ENCODE measurements around the gene BCS1L.

Gene BCS1L

DNA sequence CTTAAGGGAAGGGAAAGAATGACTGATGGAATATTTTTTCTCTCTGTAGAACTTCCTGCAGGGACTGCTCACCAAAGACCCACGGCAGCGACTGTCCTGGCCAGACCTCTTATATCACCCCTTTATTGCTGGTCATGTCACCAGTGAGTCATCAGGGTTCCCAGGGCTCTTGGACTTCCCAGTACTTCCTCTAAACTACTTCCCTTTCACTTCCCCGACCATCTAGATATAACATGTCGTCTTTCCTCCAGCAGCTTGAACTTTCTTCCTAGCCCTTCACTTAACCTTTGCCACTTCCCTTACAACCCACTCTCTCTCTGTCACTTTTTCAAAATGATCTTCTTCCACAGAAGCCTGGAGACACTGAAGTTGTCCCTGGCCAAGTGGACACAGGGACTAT is 19.6 kb downstream of the BCS1L start:
- TF ChIP-seq GATA1 (IDR thresholded peaks at IDR 0.05; ENCODE audit: low read depth, low read length): no peak
- DNase-seq: peak in 1 of 2 experiments; percentile 41

DNA sequence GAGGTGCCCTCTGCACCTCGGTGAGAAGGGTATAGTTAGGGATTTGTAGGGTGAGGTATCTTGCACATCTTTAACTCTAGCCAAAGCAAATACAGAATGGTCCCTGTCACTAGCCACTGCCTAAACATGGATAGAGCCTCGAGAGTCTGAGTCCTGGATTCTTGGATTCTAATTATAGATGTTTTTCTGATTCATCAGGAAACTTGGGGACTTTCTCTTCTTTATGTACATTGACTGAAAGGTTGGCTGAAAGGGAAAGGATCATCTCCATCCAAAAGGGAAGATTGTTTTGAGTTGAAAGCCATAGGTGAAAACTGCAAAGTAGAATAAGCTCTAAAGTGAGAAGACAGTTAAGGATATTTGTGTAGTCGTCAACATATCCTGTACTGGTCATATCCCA is 20.6 kb downstream of the BCS1L start:
- TF ChIP-seq POLR2A (IDR thresholded peaks at IDR 0.05; ENCODE audit: low read length) (no peak), GATA1 (IDR thresholded peaks at IDR 0.05; ENCODE audit: low read depth, low read length) (no peak)
- DNase-seq: no peak

DNA sequence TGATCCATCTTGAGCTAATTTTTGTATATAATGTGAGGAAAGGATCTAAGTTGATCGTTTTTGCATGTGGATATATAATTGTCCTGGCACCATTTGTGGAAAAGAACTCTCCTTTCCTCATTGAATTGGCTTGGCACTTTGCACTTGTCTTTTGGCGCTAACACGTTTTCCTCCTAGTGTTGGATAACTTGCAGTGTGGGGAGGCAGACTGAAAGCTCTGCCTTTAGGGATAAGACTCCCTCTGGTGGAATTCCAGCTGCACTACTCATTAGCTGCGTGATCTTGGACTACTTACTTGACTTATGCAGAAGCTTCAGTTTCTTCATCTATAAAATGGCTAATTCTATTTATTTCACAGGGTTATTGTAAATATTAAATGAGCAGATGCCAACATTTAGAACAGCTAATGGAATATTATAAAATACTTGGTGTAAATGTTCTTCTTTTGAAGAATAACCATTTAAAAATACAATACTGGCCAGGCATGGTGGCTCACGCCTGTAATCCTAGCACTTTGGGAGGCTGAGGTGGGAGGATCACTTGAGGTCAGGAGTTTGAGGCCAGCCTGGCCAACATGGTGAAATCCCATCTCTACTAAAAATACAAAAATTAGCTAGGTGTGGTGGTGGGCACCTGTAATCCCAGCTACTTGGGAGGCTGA is 28.0 kb downstream of the BCS1L start:
- DNase-seq: peak; percentile 76 to 78

DNA sequence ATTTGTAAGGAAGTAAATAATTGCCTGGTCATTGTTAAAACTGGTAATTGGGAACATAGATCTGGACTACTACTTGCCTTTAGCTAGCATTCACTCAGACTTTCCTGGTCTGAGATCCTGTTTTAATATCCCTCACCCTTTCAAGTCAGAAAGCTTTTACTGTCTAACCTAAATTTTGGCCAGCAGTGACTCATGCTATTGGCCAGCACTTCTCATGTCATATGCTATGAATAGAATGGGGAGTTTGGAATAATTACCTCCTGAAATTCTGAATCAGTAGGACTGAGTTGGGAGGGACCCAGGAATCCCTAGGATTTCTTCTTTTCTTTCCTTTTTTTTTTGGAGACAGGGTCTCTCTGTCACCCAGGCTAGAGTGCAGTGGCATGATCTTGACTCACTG is 31.8 kb downstream of the BCS1L start:
- TF ChIP-seq POLR2A (IDR thresholded peaks at IDR 0.05; ENCODE audit: low read length) (no peak), GATA1 (IDR thresholded peaks at IDR 0.05; ENCODE audit: low read depth, low read length) (no peak)
- DNase-seq: no peak

DNA sequence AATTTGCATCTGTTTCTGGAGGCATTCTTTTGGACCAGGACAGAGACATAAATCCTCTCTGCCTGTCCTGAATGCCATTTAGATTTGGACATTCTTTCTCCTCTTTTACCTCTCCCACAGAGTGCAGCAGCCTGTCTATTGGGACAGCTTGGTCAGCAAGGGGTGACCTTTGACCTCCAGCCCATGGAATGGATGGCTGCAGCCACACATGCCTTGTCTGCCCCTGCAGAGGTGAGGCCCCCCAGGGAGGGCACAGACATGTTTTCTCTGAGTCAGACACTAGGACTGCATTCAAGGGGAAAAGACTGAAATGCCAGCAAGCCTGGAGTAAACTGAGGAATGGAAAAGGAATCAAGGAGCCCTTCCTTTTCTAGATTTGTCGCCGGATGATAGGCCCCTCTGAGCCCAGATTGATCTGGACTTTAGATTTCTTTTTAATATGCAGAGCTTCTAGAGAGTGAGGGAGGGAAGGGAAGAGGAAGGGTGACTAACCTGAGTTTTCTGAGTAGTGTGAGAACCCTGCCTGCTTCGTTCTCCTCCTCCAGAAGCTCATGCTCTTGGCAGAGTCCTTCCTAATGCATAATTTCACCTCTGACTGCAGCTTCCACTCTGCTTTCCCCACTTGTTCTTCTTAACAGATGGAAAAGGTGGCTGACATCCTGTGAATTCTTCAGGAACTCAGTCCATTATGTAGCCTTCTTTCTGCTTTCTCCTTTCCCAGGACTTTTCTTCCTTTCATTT is 35.1 kb downstream of the BCS1L start:
- no peak for DNase-seq
- TF ChIP-seq POLR2A (IDR thresholded peaks at IDR 0.05; ENCODE audit: low read length): no peak
- no peak for TF ChIP-seq GATA1 (IDR thresholded peaks at IDR 0.05; ENCODE audit: low read depth, low read length)

DNA sequence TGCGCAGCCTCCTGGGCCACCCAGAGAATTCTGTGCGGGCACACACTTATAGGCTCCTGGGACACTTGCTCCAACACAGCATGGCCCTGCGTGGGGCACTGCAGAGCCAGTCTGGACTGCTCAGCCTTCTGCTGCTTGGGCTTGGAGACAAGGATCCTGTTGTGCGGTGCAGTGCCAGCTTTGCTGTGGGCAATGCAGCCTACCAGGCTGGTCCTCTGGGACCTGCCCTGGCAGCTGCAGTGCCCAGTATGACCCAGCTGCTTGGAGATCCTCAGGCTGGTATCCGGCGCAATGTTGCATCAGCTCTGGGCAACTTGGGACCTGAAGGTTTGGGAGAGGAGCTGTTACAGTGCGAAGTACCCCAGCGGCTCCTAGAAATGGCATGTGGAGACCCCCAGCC is 39.4 kb downstream of the BCS1L start:
- no peak for TF ChIP-seq GATA1 (IDR thresholded peaks at IDR 0.05; ENCODE audit: low read depth, low read length)
- no peak for TF ChIP-seq POLR2A (IDR thresholded peaks at IDR 0.05; ENCODE audit: low read length)
- no peak for DNase-seq

DNA sequence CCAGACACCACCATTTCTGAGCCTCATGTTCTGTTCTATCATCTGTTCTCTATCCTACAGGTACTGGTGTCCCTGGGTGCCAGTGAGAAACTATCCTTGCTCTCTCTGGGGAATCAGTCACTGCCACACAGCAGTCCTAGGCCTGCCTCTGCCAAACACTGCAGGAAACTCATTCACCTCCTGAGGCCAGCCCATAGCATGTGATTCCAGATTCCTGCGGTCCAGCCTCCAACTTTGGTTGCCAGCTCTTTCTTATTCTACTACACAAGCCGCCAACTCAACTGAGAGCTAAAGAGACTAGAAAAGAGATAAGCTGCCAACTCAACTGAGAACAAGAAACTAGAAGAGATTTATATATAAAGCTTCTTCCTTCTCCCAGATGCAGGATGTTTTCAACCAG is 42.3 kb downstream of the BCS1L start:
- DNase-seq: no peak
- TF ChIP-seq GATA1 (IDR thresholded peaks at IDR 0.05; ENCODE audit: low read depth, low read length) (no peak), POLR2A (IDR thresholded peaks at IDR 0.05; ENCODE audit: low read length) (no peak)

DNA sequence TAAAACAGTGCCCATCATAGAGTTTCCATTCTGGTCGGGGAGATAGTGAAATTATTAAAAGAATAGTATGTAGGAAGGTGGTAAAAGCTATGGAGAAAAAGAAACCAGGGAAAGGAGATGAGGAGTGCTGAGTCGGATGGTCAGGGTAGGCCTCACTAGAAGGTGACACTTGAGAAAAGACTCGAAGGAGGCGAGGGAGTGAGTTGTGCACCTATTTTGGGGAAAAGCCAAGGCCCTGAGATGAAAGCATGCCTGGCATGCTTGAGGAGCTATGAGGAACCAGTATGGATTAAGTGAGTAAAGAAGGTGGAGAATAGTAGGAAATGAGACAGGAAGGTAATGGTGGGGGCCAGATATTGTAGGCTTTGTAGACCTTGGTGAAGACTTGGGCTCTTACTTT is 43.9 kb downstream of the BCS1L start:
- DNase-seq: no peak
- TF ChIP-seq POLR2A (IDR thresholded peaks at IDR 0.05; ENCODE audit: low read length) (no peak), GATA1 (IDR thresholded peaks at IDR 0.05; ENCODE audit: low read depth, low read length) (no peak)

DNA sequence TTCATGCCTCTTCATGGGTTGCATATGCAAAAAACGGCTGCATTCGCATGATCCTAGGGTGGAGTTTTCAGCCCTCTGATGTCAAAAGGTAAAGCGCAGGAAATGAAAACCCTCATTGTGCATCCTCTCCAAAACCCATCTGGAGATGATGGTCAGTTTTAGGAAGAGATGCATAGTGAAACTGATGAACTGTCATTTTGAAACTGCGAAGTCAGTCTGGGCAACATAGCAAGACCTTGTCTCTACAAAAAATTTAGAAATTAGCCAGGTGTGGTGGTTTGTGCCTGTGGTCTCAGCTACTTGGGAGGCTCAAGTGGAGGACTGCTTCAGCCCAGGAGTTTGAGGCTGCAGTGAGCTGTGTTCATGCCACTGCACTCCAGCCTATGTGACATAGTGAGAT is 48.6 kb downstream of the BCS1L start:
- no peak for DNase-seq
- TF ChIP-seq POLR2A (IDR thresholded peaks at IDR 0.05; ENCODE audit: low read length) (no peak), GATA1 (IDR thresholded peaks at IDR 0.05; ENCODE audit: low read depth, low read length) (no peak)

DNA sequence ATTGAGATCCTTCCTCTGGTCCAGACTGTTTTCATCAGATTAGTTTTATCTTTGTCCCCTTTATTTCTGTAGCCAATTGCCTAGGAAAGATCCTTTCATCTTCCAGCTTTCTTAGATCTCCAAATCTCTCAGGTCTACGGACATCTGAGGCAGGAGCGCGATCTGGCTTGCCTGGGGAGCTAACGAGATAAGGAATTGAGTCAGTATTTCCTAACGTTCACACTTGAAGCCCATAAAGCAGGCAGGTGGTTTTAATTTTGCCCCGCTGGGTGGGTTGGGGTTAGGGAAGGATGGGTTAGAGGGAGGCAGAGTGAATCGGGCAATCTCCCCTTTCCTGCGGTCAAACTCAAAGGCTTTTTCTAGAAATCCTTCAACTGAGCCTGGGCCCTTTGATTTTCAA is 50.4 kb downstream of the BCS1L start:
- TF ChIP-seq POLR2A (IDR thresholded peaks at IDR 0.05; ENCODE audit: low read length) (no peak), GATA1 (IDR thresholded peaks at IDR 0.05; ENCODE audit: low read depth, low read length) (no peak)
- no peak for DNase-seq

DNA sequence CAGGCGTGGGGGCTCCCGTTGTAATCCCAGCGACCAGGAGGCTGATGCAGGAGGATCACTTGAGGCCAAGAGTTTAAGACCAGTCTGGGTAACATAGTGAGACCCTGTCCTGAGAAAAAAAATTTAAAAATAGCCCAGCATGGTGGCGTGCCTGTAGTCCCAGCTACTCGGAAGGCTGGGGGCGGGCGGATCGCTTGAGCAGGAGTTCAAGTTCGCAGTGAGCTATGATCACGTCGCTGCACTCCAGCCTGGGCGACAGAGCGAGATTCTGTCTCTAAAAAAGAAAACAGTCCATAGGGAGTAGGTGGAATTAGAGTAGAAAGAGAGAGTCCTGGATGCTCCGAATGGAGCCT is 50.8 kb downstream of the BCS1L start:
- TF ChIP-seq GATA1 (IDR thresholded peaks at IDR 0.05; ENCODE audit: low read depth, low read length) (no peak), POLR2A (IDR thresholded peaks at IDR 0.05; ENCODE audit: low read length) (no peak)
- DNase-seq: no peak

DNA sequence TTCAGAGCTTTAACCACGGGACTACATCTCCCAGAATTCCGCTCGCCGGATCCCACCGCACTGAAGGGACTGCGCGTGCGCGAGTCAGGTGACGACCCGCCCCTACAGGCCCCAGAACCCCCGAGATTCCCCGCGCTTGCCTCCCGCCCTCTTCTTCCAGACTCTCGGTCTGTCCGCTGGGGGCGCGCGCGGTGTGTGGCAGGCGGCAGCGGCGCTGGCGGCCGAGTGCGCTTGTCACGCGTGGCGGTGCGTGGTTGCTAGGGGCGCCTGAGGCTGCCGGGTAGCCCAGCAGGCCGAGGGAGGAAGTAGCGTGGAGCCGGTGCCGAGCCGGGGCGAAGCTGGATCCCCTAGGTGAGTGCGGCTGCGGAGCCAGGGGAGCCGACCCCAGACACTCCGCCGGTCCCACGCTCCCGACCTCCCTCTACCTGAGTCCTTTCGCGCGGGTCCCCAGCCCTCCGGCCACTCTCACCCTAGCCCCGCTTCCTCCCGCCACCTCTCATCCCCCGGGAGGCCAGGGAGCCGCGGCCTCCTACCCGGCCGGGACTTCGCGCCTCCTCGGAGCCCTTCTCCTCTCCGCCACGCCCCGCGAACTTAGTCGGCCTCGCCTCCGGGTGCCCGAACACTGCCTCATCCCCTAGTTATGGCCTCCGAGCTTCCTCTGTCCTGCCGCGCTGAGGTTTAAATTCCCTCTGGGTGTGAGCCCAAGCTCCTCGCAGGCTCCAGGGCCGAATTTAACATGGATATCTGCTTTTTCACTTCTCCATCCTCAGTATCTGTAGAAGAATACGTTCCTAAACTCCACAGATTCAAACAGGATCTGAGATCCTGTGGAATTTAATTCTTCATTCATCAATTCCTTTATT is 51.4 kb downstream of the BCS1L start, which contains the start of gene TTLL4:
TTLL4 (plus strand) TSS at position 149 of the 863 bp plus-strand sequence. CDS start 26,842 bp downstream, outside the sequence.
- TF ChIP-seq GATA1 (IDR thresholded peaks at IDR 0.05; ENCODE audit: low read depth, low read length): no peak
- TF ChIP-seq POLR2A (IDR thresholded peaks at IDR 0.05; ENCODE audit: low read length): peak; percentile 67
- DNase-seq: peak; percentile 97 to 99

DNA sequence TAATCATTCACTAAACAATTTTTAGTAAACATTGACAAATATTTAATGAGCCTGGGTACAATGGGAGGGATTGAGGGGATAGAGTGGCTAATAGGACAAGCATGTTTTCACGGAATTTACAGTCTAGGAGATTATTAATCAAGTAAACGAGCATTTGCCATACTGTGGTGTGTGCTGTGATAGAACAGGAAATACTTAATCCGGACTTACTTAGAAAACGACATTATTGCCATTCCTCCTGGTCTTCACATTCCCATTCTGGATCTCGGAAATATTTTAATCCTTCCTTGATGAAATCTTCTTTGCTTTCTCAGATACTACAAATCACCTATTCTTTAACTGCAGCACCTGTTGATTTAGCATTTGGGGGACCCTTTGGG is 52.1 kb downstream of the BCS1L start:
- TF ChIP-seq GATA1 (IDR thresholded peaks at IDR 0.05; ENCODE audit: low read depth, low read length) (no peak), POLR2A (IDR thresholded peaks at IDR 0.05; ENCODE audit: low read length) (no peak)
- DNase-seq: peak; percentile 23 to 48
